Thyroid gland (tissue), 4 donors: Measurements from ENCODE around the gene RAB30.

Experiments
- POLR2A ChIP-seq, 2 donors: fragments of 450-650 bp; IDR thresholded peaks; one replicate each; pipeline ENCODE4 v1.6.1; 2017; ENCODE audit warnings: antibody characterized with exemption in 2 of 2, mild to moderate bottlenecking in 2 of 2, moderate library complexity in 1 of 2
- TF ChIP-seq, protein P1 (sequence below), 6 experiments: fragments of 200-600 bp in 3 of 6; fragments of 450-650 bp in 3 of 6; sonication (generic) in 3 of 6; IDR thresholded peaks; one replicate each; pipeline ENCODE4 v1.5.1; 2016 to 2019; ENCODE audit warnings: antibody characterized with exemption in 6 of 6, mild to moderate bottlenecking in 2 of 6, inconsistent platforms in 1 of 6, moderate library complexity in 1 of 6

- TF ChIP-seq, protein P1, sequence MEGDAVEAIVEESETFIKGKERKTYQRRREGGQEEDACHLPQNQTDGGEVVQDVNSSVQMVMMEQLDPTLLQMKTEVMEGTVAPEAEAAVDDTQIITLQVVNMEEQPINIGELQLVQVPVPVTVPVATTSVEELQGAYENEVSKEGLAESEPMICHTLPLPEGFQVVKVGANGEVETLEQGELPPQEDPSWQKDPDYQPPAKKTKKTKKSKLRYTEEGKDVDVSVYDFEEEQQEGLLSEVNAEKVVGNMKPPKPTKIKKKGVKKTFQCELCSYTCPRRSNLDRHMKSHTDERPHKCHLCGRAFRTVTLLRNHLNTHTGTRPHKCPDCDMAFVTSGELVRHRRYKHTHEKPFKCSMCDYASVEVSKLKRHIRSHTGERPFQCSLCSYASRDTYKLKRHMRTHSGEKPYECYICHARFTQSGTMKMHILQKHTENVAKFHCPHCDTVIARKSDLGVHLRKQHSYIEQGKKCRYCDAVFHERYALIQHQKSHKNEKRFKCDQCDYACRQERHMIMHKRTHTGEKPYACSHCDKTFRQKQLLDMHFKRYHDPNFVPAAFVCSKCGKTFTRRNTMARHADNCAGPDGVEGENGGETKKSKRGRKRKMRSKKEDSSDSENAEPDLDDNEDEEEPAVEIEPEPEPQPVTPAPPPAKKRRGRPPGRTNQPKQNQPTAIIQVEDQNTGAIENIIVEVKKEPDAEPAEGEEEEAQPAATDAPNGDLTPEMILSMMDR (IDR thresholded peaks at IDR 0.05), result no peak
- TF ChIP-seq POLR2A (IDR thresholded peaks at IDR 0.05), result no peak
Measured at GRCh38 chr11:83027794-83028193, 43.9 kb downstream of the RAB30 start.
